ENCODE results near the gene PPFIBP1.
"Not testable (repeated sequence)": the region's sequence is repeated elsewhere in the genome, so short reads cannot be mapped to it uniquely, and the experiment has no call there.

DNA sequence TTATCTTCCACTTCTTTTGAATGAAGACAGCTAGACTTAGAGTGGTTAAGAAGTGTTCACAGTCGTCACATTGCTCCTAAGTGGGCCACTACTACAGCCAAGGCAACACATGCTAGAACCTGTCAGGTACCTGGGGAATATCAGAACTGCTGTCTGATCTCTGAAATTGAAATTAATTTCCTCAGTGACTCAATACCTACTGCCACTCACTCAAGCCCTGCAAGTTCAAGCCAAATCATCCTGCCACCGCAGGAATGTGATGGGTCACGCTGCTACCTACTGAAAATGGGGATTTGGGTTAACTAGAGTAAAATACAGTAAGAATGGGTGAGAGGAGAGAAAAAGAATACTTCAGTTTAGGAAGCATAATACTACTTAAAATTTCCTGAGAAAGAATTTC, 67.7 kb downstream of the PPFIBP1 start:
- TF ChIP-seq POLR2A (IDR thresholded peaks at IDR 0.05): not testable (repeated sequence)
- TF ChIP-seq, protein P1, sequence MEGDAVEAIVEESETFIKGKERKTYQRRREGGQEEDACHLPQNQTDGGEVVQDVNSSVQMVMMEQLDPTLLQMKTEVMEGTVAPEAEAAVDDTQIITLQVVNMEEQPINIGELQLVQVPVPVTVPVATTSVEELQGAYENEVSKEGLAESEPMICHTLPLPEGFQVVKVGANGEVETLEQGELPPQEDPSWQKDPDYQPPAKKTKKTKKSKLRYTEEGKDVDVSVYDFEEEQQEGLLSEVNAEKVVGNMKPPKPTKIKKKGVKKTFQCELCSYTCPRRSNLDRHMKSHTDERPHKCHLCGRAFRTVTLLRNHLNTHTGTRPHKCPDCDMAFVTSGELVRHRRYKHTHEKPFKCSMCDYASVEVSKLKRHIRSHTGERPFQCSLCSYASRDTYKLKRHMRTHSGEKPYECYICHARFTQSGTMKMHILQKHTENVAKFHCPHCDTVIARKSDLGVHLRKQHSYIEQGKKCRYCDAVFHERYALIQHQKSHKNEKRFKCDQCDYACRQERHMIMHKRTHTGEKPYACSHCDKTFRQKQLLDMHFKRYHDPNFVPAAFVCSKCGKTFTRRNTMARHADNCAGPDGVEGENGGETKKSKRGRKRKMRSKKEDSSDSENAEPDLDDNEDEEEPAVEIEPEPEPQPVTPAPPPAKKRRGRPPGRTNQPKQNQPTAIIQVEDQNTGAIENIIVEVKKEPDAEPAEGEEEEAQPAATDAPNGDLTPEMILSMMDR (IDR thresholded peaks at IDR 0.05): not testable (repeated sequence)
